K562 (cell line): ENCODE data around the gene FILIP1. TPM values are rescaled to one million over a fixed set of nuclear protein-coding genes. Genes with fewer than 3 reads are reported as not detected.

Experiments used
- ATAC-seq: fragments of 200-7000 bp; cut with Tn5 transposase; 3 replicates; pipeline ENCODE4 v1.9.1; 2020; ENCODE audit warnings: moderate library complexity
- BruUV-seq: library from RNA; stranded (reverse); fragments of 400-500 nt; replicated peaks from 2 replicates; lab custom pipeline; 2021; lab: Mats Ljungman, UMichigan
- CTCF ChIA-PET: fragments of 300-600 bp; formaldehyde crosslinking; extraction: SDS; loops from one replicate; lab custom pipeline; 2021; ENCODE audit warnings: low intra/inter-chr PET ratio; lab: Yijun Ruan, JAX
- POLR2A ChIA-PET: fragments of 300-600, 350-650 bp; sonication (Branson Sonifier 250); formaldehyde crosslinking; extraction: SDS; loops from one replicate; lab custom pipeline; 2021; ENCODE audit warnings: antibody characterized with exemption, inconsistent platforms; lab: Yijun Ruan, JAX
- DNase-seq, 4 experiments: peaks; one replicate each; pipeline versions ENCODE4 v3.0.0 to v3.0.0-alpha.2; 2011 to 2018; ENCODE audit warnings: low spot score in 3 of 4, mixed read lengths in 3 of 4; ENCODE audit errors: extremely low read depth in 1 of 4
- FAIRE-seq: peaks from 2 replicates; lab custom pipeline; 2011; peaks lifted over from hg19 to GRCh38; lab: Jason Lieb, UNC
- H2AFZ ChIP-seq: 2 replicates; pipeline ENCODE4 v1.6.0; 2011; ENCODE audit warnings: low read depth, low read length, control low read depth, inconsistent platforms
- H3K27ac ChIP-seq: fragments of 200-600 bp; 3 replicates; pipeline ENCODE4 v1.8.0; 2011; ENCODE audit warnings: low read depth, mild to moderate bottlenecking, control low read depth, inconsistent platforms, low read length, moderate library complexity, mixed read lengths; ENCODE audit errors: extremely low read depth
- H3K27me3 ChIP-seq, 2 experiments: fragments of 300-600 bp in 1 of 2; 2 replicates in 1 of 2; 3 replicates in 1 of 2; pipeline versions ENCODE4 v1.6.0 to v1.8.0; 2011; ENCODE audit warnings: inconsistent platforms in 2 of 2, low read length in 2 of 2, mild to moderate bottlenecking in 1 of 2, mixed read lengths in 1 of 2, moderate library complexity in 1 of 2; ENCODE audit not compliant: control insufficient read depth in 2 of 2, insufficient read depth in 2 of 2
- H3K36me3 ChIP-seq: fragments of 300-600 bp; 3 replicates; pipeline ENCODE4 v1.8.0; 2011; ENCODE audit warnings: mild to moderate bottlenecking, low read length, inconsistent platforms; ENCODE audit not compliant: control insufficient read depth, insufficient read depth
- H3K4me1 ChIP-seq, 2 experiments: fragments of 200-600 bp in 1 of 2; replicated peaks in 1 of 2; 2 replicates in 1 of 2; 3 replicates in 1 of 2; pipeline versions ENCODE4 v1.5.1 to v1.8.0; 2011; ENCODE audit warnings: inconsistent platforms in 2 of 2, low read length in 2 of 2, mild to moderate bottlenecking in 1 of 2, mixed read lengths in 1 of 2, moderate library complexity in 1 of 2; ENCODE audit not compliant: control insufficient read depth in 2 of 2, insufficient read depth in 2 of 2
- H3K4me2 ChIP-seq: 2 replicates; pipeline ENCODE4 v1.6.1; 2011; ENCODE audit warnings: low read length, control low read depth, inconsistent platforms, mixed read lengths; ENCODE audit not compliant: insufficient read depth
- H3K4me3 ChIP-seq: fragments of 200-600 bp; sonication (generic), shearing (Covaris generic); 2 replicates; pipeline ENCODE4 v1.5.1; 2016; ENCODE audit warnings: control low read depth, inconsistent platforms
- H3K79me2 ChIP-seq: fragments of 200-600 bp; 3 replicates; pipeline ENCODE4 v1.8.0; 2011; ENCODE audit warnings: low read length, inconsistent platforms; ENCODE audit not compliant: control insufficient read depth, insufficient read depth
- H3K9ac ChIP-seq, 2 experiments: 2 replicates each; pipeline versions ENCODE4 v1.6.0 to v1.6.1; 2011; ENCODE audit warnings: low read depth in 2 of 2, low read length in 2 of 2, control low read depth in 1 of 2, inconsistent platforms in 1 of 2, mild to moderate bottlenecking in 1 of 2, mixed read lengths in 1 of 2; ENCODE audit not compliant: insufficient read depth in 1 of 2
- H3K9me1 ChIP-seq: one replicate; pipeline ENCODE4 v1.6.0; 2011; ENCODE audit warnings: inconsistent platforms, mild to moderate bottlenecking, low read length, moderate library complexity; ENCODE audit not compliant: control insufficient read depth, insufficient read depth
- H3K9me3 ChIP-seq: replicated peaks from 2 replicates; pipeline ENCODE4 v1.5.1; 2011; ENCODE audit warnings: low read depth, low read length, inconsistent platforms; ENCODE audit not compliant: control insufficient read depth, insufficient read depth
- H4K20me1 ChIP-seq: replicated peaks from 2 replicates; pipeline ENCODE4 v1.6.1; 2011; ENCODE audit warnings: low read length, inconsistent platforms, mixed read lengths; ENCODE audit not compliant: control insufficient read depth, insufficient read depth
- E2F3 ChIP-seq: fragments of 250-450 bp; sonication (Bioruptor Pico); IDR thresholded peaks from 2 replicates; pipeline ENCODE4 v1.4.0; 2020; ENCODE audit warnings: mild to moderate bottlenecking
- ERF ChIP-seq: fragments of 450-650 bp; formaldehyde crosslinking; IDR thresholded peaks from 2 replicates; pipeline ENCODE4 v1.4.0; 2020; ENCODE audit warnings: mild to moderate bottlenecking, mixed read lengths
- EWSR1 ChIP-seq: fragments of 450-650 bp; IDR thresholded peaks from 2 replicates; pipeline ENCODE4 v1.6.1; 2018; ENCODE audit warnings: borderline replicate concordance, mild to moderate bottlenecking, low read depth, moderate library complexity; ENCODE audit not compliant: partially characterized antibody
- HDAC1 ChIP-seq, 2 experiments: fragments of 450-650 bp; IDR thresholded peaks; 2 replicates each; pipeline ENCODE4 v1.6.1; 2016 to 2017; ENCODE audit warnings: inconsistent platforms in 1 of 2, mild to moderate bottlenecking in 1 of 2, moderate library complexity in 1 of 2
- IRF9 ChIP-seq: fragments of 450-650 bp; IDR thresholded peaks from 2 replicates; pipeline ENCODE4 v1.6.1; 2016; ENCODE audit warnings: missing biosample characterization, missing genetic modification characterization
- KLF16 ChIP-seq: IDR thresholded peaks from 2 replicates; pipeline ENCODE4 v1.6.1; 2016; ENCODE audit warnings: antibody characterized with exemption
- XRCC4 ChIP-seq: IDR thresholded peaks from one replicate; pipeline ENCODE4 v1.6.1; 2011; ENCODE audit not compliant: insufficient read depth, insufficient read length; ENCODE audit errors: extremely low read depth
- ZBTB43 ChIP-seq: sonication (generic); formaldehyde crosslinking; IDR thresholded peaks from 2 replicates; pipeline ENCODE4 v1.8.0; 2023; ENCODE audit warnings: mild to moderate bottlenecking, missing genetic modification reagents
- ZNF318 ChIP-seq, 2 experiments: fragments of 450-650 bp; IDR thresholded peaks; 2 replicates each; pipeline ENCODE4 v1.6.1; 2016; ENCODE audit warnings: mild to moderate bottlenecking in 2 of 2, borderline replicate concordance in 1 of 2, low read depth in 1 of 2, moderate library complexity in 1 of 2
- ZSCAN29 ChIP-seq: fragments of 450-650 bp; IDR thresholded peaks from 2 replicates; pipeline ENCODE4 v1.6.1; 2017
- WGBS: fragments of 100-300 bp; shearing (Covaris generic); methylation state at CpG from one replicate; pipeline ENCODE4 v1.1.6; 2016; ENCODE audit warnings: low coverage, mixed read lengths; ENCODE audit not compliant: insufficient coverage; ENCODE audit errors: missing lambda C conversion rate; 5-methylcytosine and 5-hydroxymethylcytosine counted together
- in situ Hi-C: fragments of 300-500 bp; cut with MboI; formaldehyde crosslinking; loops from 4 replicates; pipeline ENCODE4 v1.15.0; 2018; ENCODE audit warnings: inconsistent platforms, mixed read lengths
- intact Hi-C: fragments of 100-400 bp; cut with micrococcal nuclease; formaldehyde crosslinking; loops from 2 replicates; pipeline ENCODE4 v1.14.2; 2022
- polyA plus RNA-seq, 8 experiments: library from polyadenylated mRNA; depleted of rRNA in 4 of 8; stranded (reverse) in 5 of 8; unstranded in 3 of 8; fragments of >200 nt; fragmentation: Nextera tagmentation in 2 of 8; fragmentation: Illumina TruSeq in 1 of 8; extraction: Ambion mirVana in 2 of 8; extraction: Trizol in 1 of 8; gene quantifications; 2 replicates each; pipeline versions ENCODE4 v1.2.1 to v1.2.3, GENCODE V29; 2011 to 2014; ENCODE audit warnings: inconsistent platforms in 1 of 8, missing spikeins in 1 of 8
- total RNA-seq, 7 experiments: library from RNA; depleted of rRNA in 6 of 7; stranded (reverse); fragments of >200 nt in 6 of 7; fragmentation: Illumina TruSeq in 2 of 7; extraction: Trizol in 2 of 7; gene quantifications; 2 replicates each; pipeline versions ENCODE4 v1.2.1 to v1.2.3, GENCODE V29; 2011 to 2021; ENCODE audit warnings: low replicate concordance in 1 of 7

Gene FILIP1
- total and polyA plus RNA-seq, 9 of the 15 experiments (the other 6 are each of a cell fraction or from before 2014, with no cell fraction given), result 0.03 to 0.25 (median 0.10) TPM; not detected in 1

GRCh38 chr6:75437421-75437891 is 56.1 kb downstream of the FILIP1 start:
- CTCF ChIA-PET, result no interaction called here
- no peak overlapping the region for H3K4me2 ChIP-seq
- POLR2A ChIA-PET, result interaction anchor here (1.7 kb wide), 1 partner anchor 24 kb away, joined by 4 read pairs; no protein-coding TSS in a partner anchor
- no peaks in the 10 kb centered on the region for H3K79me2 ChIP-seq
- BruUV-seq, result no TSS peak
- H3K4me3 ChIP-seq, result no peak overlapping the region
- in situ Hi-C loops, result no loop called here
- no peak overlapping the region for H3K27ac ChIP-seq
- H3K36me3 ChIP-seq, result no peaks in the 10 kb centered on the region
- H3K4me1 ChIP-seq, result no peaks in the 10 kb centered on the region
- no peak overlapping the region for H2AFZ ChIP-seq
- no peak overlapping the region for H3K9ac ChIP-seq
- H3K9me1 ChIP-seq, result no peaks in the 10 kb centered on the region
- no peak for ATAC-seq
- intact Hi-C loops, result no loop called here
- H4K20me1 ChIP-seq, result no peaks in the 10 kb centered on the region
- WGBS, result 0% methylated on average over 3 of the region's 3 CpGs
- DNase-seq, result no peak
- no peak for FAIRE-seq
- no peaks in the 10 kb centered on the region for H3K9me3 ChIP-seq
- no peaks in the 10 kb centered on the region for H3K27me3 ChIP-seq
- no peak for TF ChIP-seq ZBTB43 (CRISPR knock-in tag)
- TF ChIP-seq IRF9 (tag), result no peak
- no peak for TF ChIP-seq KLF16
- no peak for TF ChIP-seq ZNF318 (IDR thresholded peaks at IDR 0.05; ENCODE audit: borderline replicate concordance in 1 of 2, low read depth in 1 of 2)
- TF ChIP-seq XRCC4, result no peak
- no peak for TF ChIP-seq ZSCAN29
- TF ChIP-seq HDAC1 (IDR thresholded peaks at IDR 0.05), result no peak
- TF ChIP-seq ERF (CRISPR knock-in tag), result no peak
- TF ChIP-seq EWSR1, result no peak
- TF ChIP-seq E2F3 (CRISPR knock-in tag), result no peak
